ENCODE results near the gene GRIP1. TPM values are rescaled to one million over a fixed set of nuclear protein-coding genes. Genes with fewer than 3 reads are reported as not detected.
A peak's percentile ranks its signal among the peaks of the same experiment; 100 is the strongest.

GRIP1 gene
- total and polyA plus RNA-seq, 2 experiments from 2014 or later = 7.7 TPM

- Histone ChIP-seq H3K27ac (peak overlapping the region; percentile 27), H3K4me2 (no peak overlapping the region), H3K4me1 (ENCODE audit: insufficient read depth) (no peaks in the 10 kb centered on the region), H3K36me3 (replicated peaks; ENCODE audit: insufficient read depth, low read depth) (no peaks in the 10 kb centered on the region), H2AFZ (no peak overlapping the region), H3K9me2 (replicated peaks; ENCODE audit: insufficient read depth) (no peaks in the 10 kb centered on the region), H3K79me2 (no peaks in the 10 kb centered on the region), H4K20me1 (ENCODE audit: insufficient read depth, poor library complexity, severe bottlenecking) (no peaks in the 10 kb centered on the region), H3K4me3 (no peak overlapping the region), H3K27me3 (no peaks in the 10 kb centered on the region), H3K9me3 (ENCODE audit: low read depth) (no peaks in the 10 kb centered on the region)
- no peak for DNase-seq (ENCODE audit: low spot score)
- no peak for TF ChIP-seq EZH2phosphoT487 (IDR thresholded peaks at IDR 0.05; ENCODE audit: low read depth, severe bottlenecking, unreplicated experiment)
- TF ChIP-seq, protein P1, sequence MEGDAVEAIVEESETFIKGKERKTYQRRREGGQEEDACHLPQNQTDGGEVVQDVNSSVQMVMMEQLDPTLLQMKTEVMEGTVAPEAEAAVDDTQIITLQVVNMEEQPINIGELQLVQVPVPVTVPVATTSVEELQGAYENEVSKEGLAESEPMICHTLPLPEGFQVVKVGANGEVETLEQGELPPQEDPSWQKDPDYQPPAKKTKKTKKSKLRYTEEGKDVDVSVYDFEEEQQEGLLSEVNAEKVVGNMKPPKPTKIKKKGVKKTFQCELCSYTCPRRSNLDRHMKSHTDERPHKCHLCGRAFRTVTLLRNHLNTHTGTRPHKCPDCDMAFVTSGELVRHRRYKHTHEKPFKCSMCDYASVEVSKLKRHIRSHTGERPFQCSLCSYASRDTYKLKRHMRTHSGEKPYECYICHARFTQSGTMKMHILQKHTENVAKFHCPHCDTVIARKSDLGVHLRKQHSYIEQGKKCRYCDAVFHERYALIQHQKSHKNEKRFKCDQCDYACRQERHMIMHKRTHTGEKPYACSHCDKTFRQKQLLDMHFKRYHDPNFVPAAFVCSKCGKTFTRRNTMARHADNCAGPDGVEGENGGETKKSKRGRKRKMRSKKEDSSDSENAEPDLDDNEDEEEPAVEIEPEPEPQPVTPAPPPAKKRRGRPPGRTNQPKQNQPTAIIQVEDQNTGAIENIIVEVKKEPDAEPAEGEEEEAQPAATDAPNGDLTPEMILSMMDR (IDR thresholded peaks at IDR 0.05; ENCODE audit: poor library complexity) = no peak
- no peak for TF ChIP-seq EZH2 (IDR thresholded peaks at IDR 0.05; ENCODE audit: borderline replicate concordance)
These were observed 66.6 kb downstream of the GRIP1 start for GRCh38 chr12:66612090-66612775.

DNA sequence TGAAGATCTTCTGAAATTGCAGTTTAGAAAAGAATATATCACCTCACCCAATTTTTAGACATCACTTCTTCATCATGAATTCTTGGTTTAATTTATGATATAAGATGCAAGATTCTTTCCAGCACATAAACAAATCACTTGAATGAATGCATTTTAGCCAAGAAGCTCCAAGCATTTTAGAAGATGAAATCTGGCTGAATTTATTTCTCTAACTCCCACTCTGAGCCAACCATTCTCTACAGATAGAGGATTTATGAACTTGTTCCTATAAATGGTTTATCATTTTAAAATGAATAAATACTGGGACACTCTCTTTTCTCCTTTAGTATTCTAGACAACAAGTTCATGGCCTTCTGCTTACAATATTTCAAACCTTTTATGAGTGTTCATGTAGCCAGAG, 71.7 kb downstream of the GRIP1 start:
- no peak overlapping the region for H3K4me2 ChIP-seq
- no peaks in the 10 kb centered on the region for H3K9me2 ChIP-seq (replicated peaks; ENCODE audit: insufficient read depth)
- no peak overlapping the region for H3K27ac ChIP-seq
- H3K4me3 ChIP-seq = no peak overlapping the region
- no peak overlapping the region for H2AFZ ChIP-seq
- no peaks in the 10 kb centered on the region for H3K9me3 ChIP-seq (ENCODE audit: low read depth)
- no peaks in the 10 kb centered on the region for H3K4me1 ChIP-seq (ENCODE audit: insufficient read depth)
- H4K20me1 ChIP-seq (ENCODE audit: insufficient read depth, poor library complexity, severe bottlenecking) = no peaks in the 10 kb centered on the region
- no peaks in the 10 kb centered on the region for H3K79me2 ChIP-seq
- TF ChIP-seq EZH2 (IDR thresholded peaks at IDR 0.05; ENCODE audit: borderline replicate concordance) (no peak), EZH2phosphoT487 (IDR thresholded peaks at IDR 0.05; ENCODE audit: low read depth, severe bottlenecking, unreplicated experiment) (no peak)
- TF ChIP-seq, protein P1 (IDR thresholded peaks at IDR 0.05; ENCODE audit: poor library complexity) = no peak
- H3K36me3 ChIP-seq (replicated peaks; ENCODE audit: insufficient read depth, low read depth) = no peaks in the 10 kb centered on the region
- H3K27me3 ChIP-seq = no peaks in the 10 kb centered on the region
- no peak for DNase-seq (ENCODE audit: low spot score)

- H4K20me1 ChIP-seq (ENCODE audit: insufficient read depth, poor library complexity, severe bottlenecking) = no peaks in the 10 kb centered on the region
- H3K9me3 ChIP-seq (ENCODE audit: low read depth) = no peaks in the 10 kb centered on the region
- H3K36me3 ChIP-seq (replicated peaks; ENCODE audit: insufficient read depth, low read depth) = no peaks in the 10 kb centered on the region
- H3K4me1 ChIP-seq (ENCODE audit: insufficient read depth) = no peaks in the 10 kb centered on the region
- H2AFZ ChIP-seq = no peak overlapping the region
- H3K4me3 ChIP-seq = no peak overlapping the region
- no peak for TF ChIP-seq EZH2 (IDR thresholded peaks at IDR 0.05; ENCODE audit: borderline replicate concordance)
- TF ChIP-seq, protein P1 (IDR thresholded peaks at IDR 0.05; ENCODE audit: poor library complexity) = no peak
- no peak for TF ChIP-seq EZH2phosphoT487 (IDR thresholded peaks at IDR 0.05; ENCODE audit: low read depth, severe bottlenecking, unreplicated experiment)
- H3K79me2 ChIP-seq = no peaks in the 10 kb centered on the region
- no peaks in the 10 kb centered on the region for H3K9me2 ChIP-seq (replicated peaks; ENCODE audit: insufficient read depth)
- DNase-seq (ENCODE audit: low spot score) = no peak
- 81% methylated on average over 5 of the region's 5 CpGs for WGBS (ENCODE audit: low lambda C conversion rate, missing lambda C conversion rate)
- no peak overlapping the region for H3K27ac ChIP-seq
- H3K4me2 ChIP-seq = no peak overlapping the region
- H3K27me3 ChIP-seq = no peaks in the 10 kb centered on the region
These were observed 73.6 kb downstream of the GRIP1 start for GRCh38 chr12:66605293-66605692.

Data from hepatocyte (in vitro differentiated cells).